Kidney (tissue), 14 donors: ENCODE results near the gene MINDY1. TPM values are rescaled to one million over a fixed set of nuclear protein-coding genes. Genes with fewer than 3 reads are reported as not detected.

Experiments used
- DNase-seq, 5 donors: peaks; one replicate each; pipeline ENCODE4 v3.0.0-alpha.2; 2013 to 2020
- FAIRE-seq: peaks from 2 replicates; lab custom pipeline; 2012; peaks lifted over from hg19 to GRCh38; lab: Jason Lieb, UNC
- H3K27ac ChIP-seq, 2 donors: one replicate each; pipeline ENCODE4 v1.7.0; 2013; ENCODE audit warnings: low read depth in 2 of 2, low read length in 2 of 2, inconsistent platforms in 1 of 2
- H3K27me3 ChIP-seq: one replicate; pipeline ENCODE4 v1.7.1; 2013; ENCODE audit warnings: low read length, inconsistent platforms; ENCODE audit not compliant: control insufficient read depth, insufficient read depth
- H3K36me3 ChIP-seq, 3 donors: one replicate each; pipeline versions ENCODE4 v1.7.0 to v1.7.1; 2013; ENCODE audit warnings: low read length in 3 of 3, control low read depth in 1 of 3, inconsistent platforms in 1 of 3; ENCODE audit not compliant: insufficient read depth in 3 of 3, control insufficient read depth in 2 of 3
- H3K4me1 ChIP-seq, 3 donors: one replicate each; pipeline versions ENCODE4 v1.7.0 to v1.7.1; 2013; ENCODE audit warnings: low read length in 3 of 3, inconsistent platforms in 1 of 3, low read depth in 1 of 3; ENCODE audit not compliant: control insufficient read depth in 2 of 3, insufficient read depth in 2 of 3
- H3K4me3 ChIP-seq, 3 donors: one replicate each; pipeline versions ENCODE4 v1.7.0 to v1.8.1; 2013; ENCODE audit warnings: low read length in 3 of 3, control low read depth in 1 of 3, inconsistent platforms in 1 of 3
- H3K9ac ChIP-seq, 3 donors: one replicate each; pipeline versions ENCODE4 v1.7.0 to v1.7.1; 2013; ENCODE audit warnings: low read length in 3 of 3, control low read depth in 1 of 3, inconsistent platforms in 1 of 3
- H3K9me3 ChIP-seq, 3 donors: one replicate each; pipeline versions ENCODE4 v1.7.0 to v1.7.1; 2013; ENCODE audit warnings: low read length in 3 of 3, control low read depth in 1 of 3, inconsistent platforms in 1 of 3; ENCODE audit not compliant: control insufficient read depth in 2 of 3, insufficient read depth in 1 of 3
- CTCF ChIP-seq: IDR thresholded peaks from 3 replicates; pipeline ENCODE4 v1.5.1; 2012; ENCODE audit warnings: mild to moderate bottlenecking, moderate library complexity, borderline replicate concordance; ENCODE audit not compliant: insufficient read depth; ENCODE audit errors: extremely low read depth
- intact Hi-C: fragments of 100-400 bp; cut with DNase I; formaldehyde crosslinking; loops from one replicate; pipeline ENCODE4 v1.11.1; 2022
- polyA plus RNA-seq: library from polyadenylated mRNA; stranded (reverse); fragments of 350-450 nt; fragmentation: Illumina TruSeq; extraction: RNeasy Lipid Tissue Mini Kit (QIAGEN cat#74804); gene quantifications from one replicate; pipeline ENCODE4 v1.2.3, GENCODE V29; 2014; ENCODE audit warnings: low read depth, low replicate concordance; ENCODE audit not compliant: insufficient read depth
- total RNA-seq: library from RNA; stranded (reverse); fragmentation: NEBNext Ultra II Directional; extraction: Animal tissue kit (Norgen Biotek cat#: 25700); gene quantifications from one replicate; pipeline ENCODE4 v1.2.1, GENCODE V29; 2021
- donor health status: control.
- donor health status: control.
- donor health status: control.
- donor health status: control.
- donor health status: control.
- donor health status: DM: yes; HTN: yes; CAD: no.
- donor health status: Normal renal cell carcinoma (clear cell type).

MINDY1 gene
- total and polyA plus RNA-seq, 2 donors from 2014 or later: 33.5 to 35.1 TPM

GRCh38 chr1:150967936-150968335, 38.8 kb downstream of the MINDY1 start:
- no peak for FAIRE-seq
- H3K4me1 ChIP-seq: peaks cover 4 to 35% (median 28%) of the 10 kb centered on the region in 3 donors
- no peak for TF ChIP-seq CTCF

GRCh38 chr1:150966011-150966410, 40.7 kb downstream of the MINDY1 start:
- H3K9me3 ChIP-seq: no peaks in the 10 kb centered on the region
- peaks cover 9 to 65% (median 59%) of the 10 kb centered on the region in 3 donors for H3K36me3 ChIP-seq
- intact Hi-C loops: no loop called here
- DNase-seq (no peak), FAIRE-seq (no peak)
- H3K27me3 ChIP-seq: no peaks in the 10 kb centered on the region
- no peak for TF ChIP-seq CTCF
- H3K9ac ChIP-seq: no peak overlapping the region
- H3K4me3 ChIP-seq: no peak overlapping the region
- H3K27ac ChIP-seq: no peak overlapping the region
- peaks cover 4 to 18% (median 16%) of the 10 kb centered on the region in 3 donors for H3K4me1 ChIP-seq

More at GRCh38 chr1:150967936-150968335, 38.8 kb downstream of the MINDY1 start:
- Histone ChIP-seq H3K9me3 (no peaks in the 10 kb centered on the region), H3K36me3 (peaks cover 6 to 56% (median 49%) of the 10 kb centered on the region in 3 donors), H3K27me3 (no peaks in the 10 kb centered on the region), H3K9ac (no peak overlapping the region), H3K4me3 (no peak overlapping the region), H3K27ac (no peak overlapping the region)
- intact Hi-C loops: no loop called here
- no peak for DNase-seq

GRCh38 chr1:150965605-150966004, 41.1 kb downstream of the MINDY1 start:
- DNase-seq (no peak), FAIRE-seq (no peak)
- no peak overlapping the region for H3K4me3 ChIP-seq
- peaks cover 10 to 69% (median 63%) of the 10 kb centered on the region in 3 donors for H3K36me3 ChIP-seq
- H3K9me3 ChIP-seq: no peaks in the 10 kb centered on the region
- H3K4me1 ChIP-seq: peaks cover under 1 to 15% (median 12%) of the 10 kb centered on the region in 3 donors
- no peak overlapping the region for H3K27ac ChIP-seq
- TF ChIP-seq CTCF: no peak
- no peak overlapping the region for H3K9ac ChIP-seq
- H3K27me3 ChIP-seq: no peaks in the 10 kb centered on the region
- intact Hi-C loops: no loop called here

GRCh38 chr1:150964164-150964489, 42.6 kb downstream of the MINDY1 start:
- FAIRE-seq: no peak

More at GRCh38 chr1:150964164-150964489, 42.6 kb downstream of the MINDY1 start:
- DNase-seq: no peak
- H3K9me3 ChIP-seq: no peaks in the 10 kb centered on the region
- H3K36me3 ChIP-seq: peaks cover 16 to 71% (median 68%) of the 10 kb centered on the region in 3 donors
- peaks cover 0 to 7% (median 0%) of the 10 kb centered on the region in 3 donors for H3K4me1 ChIP-seq
- intact Hi-C loops: no loop called here
- H3K27ac ChIP-seq: peak overlapping the region in 1 of 2 donors; percentile 34
- H3K27me3 ChIP-seq: no peaks in the 10 kb centered on the region
- no peak for TF ChIP-seq CTCF
- no peak overlapping the region for H3K4me3 ChIP-seq
- H3K9ac ChIP-seq: no peak overlapping the region
